CD1c-positive myeloid dendritic cell (primary cell): Measurements from ENCODE around the gene FAM76A.
A peak's percentile ranks its signal among the peaks of the same experiment; 100 is the strongest.
"Not testable (repeated sequence)": the region's sequence is repeated elsewhere in the genome, so short reads cannot be mapped to it uniquely, and the experiment has no call there.

Experiments used
- DNase-seq: peaks from one replicate; pipeline ENCODE4 v3.0.0-alpha.2; 2016; ENCODE audit errors: extremely low spot score

Gene FAM76A

GRCh38 chr1:27725374-27726172 lies at the start of gene FAM76A:
Gene FAM76A, plus strand, starts transcription at chr1:27725961. Its CDS starts 120 bp downstream, at chr1:27726081.
- DNase-seq, result peak; percentile 100

- DNase-seq, result no peak
These were observed 49.4 kb upstream of the FAM76A start for GRCh38 chr1:27676410-27676809.

- no peak for DNase-seq
These were observed 47.0 kb upstream of the FAM76A start for GRCh38 chr1:27678747-27679146.

GRCh38 chr1:27680225-27680791 lies 45.5 kb upstream of the FAM76A start:
- not testable (repeated sequence) for DNase-seq

GRCh38 chr1:27681580-27681979 lies 44.2 kb upstream of the FAM76A start:
- DNase-seq, result not testable (repeated sequence)

- no peak for DNase-seq
These were observed 43.3 kb upstream of the FAM76A start for GRCh38 chr1:27682351-27682944.

GRCh38 chr1:27684176-27684575 lies 41.6 kb upstream of the FAM76A start:
- no peak for DNase-seq

- DNase-seq, result no peak
These were observed 39.4 kb upstream of the FAM76A start for GRCh38 chr1:27686223-27686990.

- no peak for DNase-seq
These were observed 37.9 kb upstream of the FAM76A start for GRCh38 chr1:27687906-27688305.

GRCh38 chr1:27689423-27690173 lies 36.2 kb upstream of the FAM76A start:
- no peak for DNase-seq

- DNase-seq, result peak; percentile 47
These were observed 35.6 kb upstream of the FAM76A start for GRCh38 chr1:27690183-27690582.

- DNase-seq, result not testable (repeated sequence)
These were observed 28.9 kb upstream of the FAM76A start for GRCh38 chr1:27696835-27697234.

GRCh38 chr1:27704958-27705357 lies 20.8 kb upstream of the FAM76A start:
- no peak for DNase-seq

GRCh38 chr1:27705545-27705944 lies 20.2 kb upstream of the FAM76A start:
- DNase-seq, result no peak

- no peak for DNase-seq
These were observed 15.2 kb upstream of the FAM76A start for GRCh38 chr1:27710574-27710973.

GRCh38 chr1:27713139-27713725 lies 12.5 kb upstream of the FAM76A start:
- DNase-seq, result no peak

GRCh38 chr1:27713869-27714513 lies 11.8 kb upstream of the FAM76A start:
- no peak for DNase-seq

- no peak for DNase-seq
These were observed 9.4 kb upstream of the FAM76A start for GRCh38 chr1:27716262-27716895.

GRCh38 chr1:27719286-27720251 lies 6.2 kb upstream of the FAM76A start:
- no peak for DNase-seq
